ENCODE data around the gene DDI2.

- TF ChIP-seq CTCF (IDR thresholded peaks at IDR 0.05; ENCODE audit: poor library complexity, severe bottlenecking) (no peak), TAF1 (IDR thresholded peaks at IDR 0.05; ENCODE audit: low read depth) (no peak), POLR2AphosphoS5 (IDR thresholded peaks at IDR 0.05) (no peak), REST (IDR thresholded peaks at IDR 0.05; ENCODE audit: borderline replicate concordance) (no peak), EZH2 (IDR thresholded peaks at IDR 0.05; ENCODE audit: borderline replicate concordance, insufficient read depth, low read length, poor library complexity, severe bottlenecking) (no peak), SMC3 (conservative IDR thresholded peaks at IDR 0.05; ENCODE audit: poor library complexity) (no peak), RAD21 (conservative IDR thresholded peaks at IDR 0.05) (no peak)
Measured at GRCh38 chr1:15650433-15650832, 33.2 kb downstream of the DDI2 start.

Data from neural cell (in vitro differentiated cells).